SK-N-SH (cell line): ENCODE measurements around the gene TPPP. TPM values are rescaled to one million over a fixed set of nuclear protein-coding genes. Genes with fewer than 3 reads are reported as not detected.

Experiments used
- CTCF ChIA-PET: fragments of 300-600, 350-600 bp; formaldehyde crosslinking; extraction: SDS; loops from one replicate; lab custom pipeline; 2021; lab: Yijun Ruan, JAX
- POLR2A ChIA-PET: fragments of 350-600 bp; sonication (Branson Sonifier 250); formaldehyde crosslinking; extraction: SDS; loops from one replicate; lab custom pipeline; 2020; ENCODE audit warnings: antibody characterized with exemption, inconsistent platforms; lab: Yijun Ruan, JAX
- DNase-seq: peaks from one replicate; pipeline ENCODE4 v3.0.0; 2012
- H2AFZ ChIP-seq: fragments of 200-600 bp; sonication (generic); 2 replicates; pipeline ENCODE4 v1.8.1; 2016; ENCODE audit warnings: antibody characterized with exemption, mild to moderate bottlenecking, low read depth
- H3F3A ChIP-seq: fragments of 200-600 bp; sonication (generic); replicated peaks from 2 replicates; pipeline ENCODE3; 2016; ENCODE audit warnings: antibody characterized with exemption, mild to moderate bottlenecking; ENCODE audit not compliant: insufficient read depth
- H3K27ac ChIP-seq, 2 experiments: fragments of 200-500 bp in 1 of 2; fragments of 200-600 bp in 1 of 2; sonication (Bioruptor generic) in 1 of 2; sonication (generic), shearing (Covaris generic) in 1 of 2; 2 replicates each; pipeline versions ENCODE4 v1.5.1 to v1.6.1; 2014 to 2016; ENCODE audit warnings: low read depth in 2 of 2, inconsistent platforms in 1 of 2, low read length in 1 of 2, mild to moderate bottlenecking in 1 of 2, mixed read lengths in 1 of 2
- H3K27me3 ChIP-seq: fragments of 200-600 bp; sonication (generic), shearing (Covaris generic); 2 replicates; pipeline ENCODE4 v1.6.1; 2016; ENCODE audit warnings: mixed run types; ENCODE audit not compliant: insufficient read depth
- H3K36me3 ChIP-seq, 2 experiments: fragments of 200-500 bp in 1 of 2; fragments of 200-600 bp in 1 of 2; sonication (Bioruptor generic) in 1 of 2; sonication (generic) in 1 of 2; replicated peaks in 1 of 2; 2 replicates each; pipeline versions ENCODE3 to v1.5.1; 2014 to 2016; ENCODE audit warnings: low read length in 1 of 2, mild to moderate bottlenecking in 1 of 2; ENCODE audit not compliant: insufficient read depth in 2 of 2, control insufficient read depth in 1 of 2
- H3K4me1 ChIP-seq, 2 experiments: fragments of 200-500 bp in 1 of 2; fragments of 200-600 bp in 1 of 2; sonication (Bioruptor generic) in 1 of 2; sonication (generic), shearing (Covaris generic) in 1 of 2; 2 replicates each; pipeline versions ENCODE4 v1.5.1 to v1.6.1; 2014 to 2016; ENCODE audit warnings: low read depth in 1 of 2, low read length in 1 of 2, mixed run types in 1 of 2; ENCODE audit not compliant: insufficient read depth in 2 of 2, control insufficient read depth in 1 of 2
- H3K4me2 ChIP-seq: fragments of 200-600 bp; sonication (generic), shearing (Covaris generic); 2 replicates; pipeline ENCODE4 v1.6.1; 2017; ENCODE audit warnings: mixed run types
- H3K4me3 ChIP-seq, 2 experiments: fragments of 200-500 bp in 1 of 2; fragments of 200-600 bp in 1 of 2; sonication (Bioruptor generic) in 1 of 2; sonication (generic), shearing (Covaris generic) in 1 of 2; 2 replicates each; pipeline versions ENCODE4 v1.5.1 to v1.8.1; 2014 to 2016; ENCODE audit warnings: low read depth in 2 of 2, inconsistent platforms in 1 of 2, low read length in 1 of 2, mild to moderate bottlenecking in 1 of 2, mixed read lengths in 1 of 2, moderate library complexity in 1 of 2
- H3K79me2 ChIP-seq: fragments of 200-600 bp; sonication (generic); 2 replicates; pipeline ENCODE4 v1.8.1; 2017; ENCODE audit warnings: mild to moderate bottlenecking; ENCODE audit not compliant: insufficient read depth
- H3K9ac ChIP-seq: fragments of 200-600 bp; sonication (generic); 2 replicates; pipeline ENCODE4 v1.6.1; 2017; ENCODE audit warnings: mixed run types
- H3K9me2 ChIP-seq: fragments of 200-600 bp; sonication (generic); 2 replicates; pipeline ENCODE4 v1.6.1; 2017; ENCODE audit warnings: mixed run types
- H3K9me3 ChIP-seq: fragments of 200-600 bp; sonication (generic); 2 replicates; pipeline ENCODE4 v1.6.1; 2017; ENCODE audit warnings: mixed run types, mild to moderate bottlenecking, moderate library complexity
- H4K20me1 ChIP-seq: fragments of 200-600 bp; sonication (generic); 2 replicates; pipeline ENCODE4 v1.6.1; 2017; ENCODE audit warnings: mild to moderate bottlenecking, mixed run types; ENCODE audit not compliant: insufficient read depth
- CTCF ChIP-seq: fragments of 200-600 bp; sonication (generic); IDR thresholded peaks from 2 replicates; pipeline ENCODE4 v1.6.1; 2017; ENCODE audit warnings: antibody characterized with exemption, mild to moderate bottlenecking, moderate library complexity
- EZH2phosphoT487 ChIP-seq: fragments of 200-600 bp; sonication (generic); IDR thresholded peaks from 2 replicates; pipeline ENCODE4 v1.6.1; 2017; ENCODE audit warnings: low read depth, mixed run types, mild to moderate bottlenecking, antibody characterized with exemption, moderate library complexity, borderline replicate concordance
- FOSL2 ChIP-seq: IDR thresholded peaks from 2 replicates; pipeline ENCODE4 v1.4.0; 2012; ENCODE audit warnings: low read depth, mild to moderate bottlenecking, moderate library complexity, borderline replicate concordance
- FOXM1 ChIP-seq: IDR thresholded peaks from 2 replicates; pipeline ENCODE4 v1.4.0; 2012; ENCODE audit warnings: low read depth, mild to moderate bottlenecking
- IRF3 ChIP-seq: fragments of 150-350 bp; IDR thresholded peaks from 2 replicates; pipeline ENCODE4 v1.6.1; 2016; ENCODE audit warnings: mild to moderate bottlenecking, low read depth, low read length
- MAX ChIP-seq: IDR thresholded peaks from 2 replicates; pipeline ENCODE4 v1.4.0; 2012; ENCODE audit warnings: low read depth
- MEF2A ChIP-seq: IDR thresholded peaks from 2 replicates; pipeline ENCODE4 v1.4.0; 2012; ENCODE audit warnings: low read depth, borderline replicate concordance
- NFIC ChIP-seq: IDR thresholded peaks from 2 replicates; pipeline ENCODE4 v1.4.0; 2012; ENCODE audit warnings: borderline replicate concordance
- NRF1 ChIP-seq: IDR thresholded peaks from 2 replicates; pipeline ENCODE4 v1.6.1; 2012; ENCODE audit warnings: low read depth, mild to moderate bottlenecking, low read length
- RCOR1 ChIP-seq: fragments of 150-350 bp; IDR thresholded peaks from 2 replicates; pipeline ENCODE4 v1.6.1; 2017; ENCODE audit warnings: antibody characterized with exemption, low read length
- RFX5 ChIP-seq: IDR thresholded peaks from 2 replicates; pipeline ENCODE4 v1.6.1; 2012; ENCODE audit warnings: mild to moderate bottlenecking, improper control_type of control experiment, low read length
- SIN3A ChIP-seq: IDR thresholded peaks from 2 replicates; pipeline ENCODE4 v1.6.1; 2012; ENCODE audit warnings: low read depth, mild to moderate bottlenecking, low read length, moderate library complexity, borderline replicate concordance
- SMC3 ChIP-seq: IDR thresholded peaks from 2 replicates; pipeline ENCODE4 v1.6.1; 2012; ENCODE audit warnings: low read depth, low read length, improper control_type of control experiment
- TCF12 ChIP-seq: IDR thresholded peaks from 2 replicates; pipeline ENCODE4 v1.4.0; 2012
- TEAD4 ChIP-seq: IDR thresholded peaks from 2 replicates; pipeline ENCODE4 v1.4.0; 2012; ENCODE audit warnings: mild to moderate bottlenecking, borderline replicate concordance; ENCODE audit not compliant: insufficient read depth
- USF1 ChIP-seq: IDR thresholded peaks from 2 replicates; pipeline ENCODE4 v1.4.0; 2012; ENCODE audit warnings: low read depth, borderline replicate concordance
- USF2 ChIP-seq: fragments of 150-350 bp; IDR thresholded peaks from 2 replicates; pipeline ENCODE4 v1.6.1; 2017; ENCODE audit warnings: antibody characterized with exemption, low read length, low read depth, borderline replicate concordance
- ZBTB33 ChIP-seq: IDR thresholded peaks from 2 replicates; pipeline ENCODE4 v1.4.0; 2012; ENCODE audit warnings: low read depth, borderline replicate concordance
- WGBS: methylation state at CpG from one replicate; pipeline ENCODE4 v1.1.6; 2017; ENCODE audit warnings: low lambda C conversion rate; 5-methylcytosine and 5-hydroxymethylcytosine counted together
- polyA plus RNA-seq, 3 experiments: library from polyadenylated mRNA; depleted of rRNA; stranded (reverse); fragments of >200 nt; gene quantifications; 2 replicates each; pipeline ENCODE4 v1.2.3, GENCODE V29; 2012

The TPPP gene
- polyA plus RNA-seq, 1 of the 3 experiments (the other 2 are of a cell fraction), result 0.05 TPM

GRCh38 chr5:643811-644271, 49.3 kb downstream of the TPPP start:
- no peaks in the 10 kb centered on the region for H3K9me2 ChIP-seq
- no peak overlapping the region for H3K9ac ChIP-seq
- no peaks in the 10 kb centered on the region for H3K27me3 ChIP-seq
- H2AFZ ChIP-seq, result no peak overlapping the region
- no peaks in the 10 kb centered on the region for H3K4me1 ChIP-seq
- no peaks in the 10 kb centered on the region for H3K9me3 ChIP-seq
- H3F3A ChIP-seq, result peaks cover 6% of the 10 kb centered on the region
- no peak for TF ChIP-seq MAX
- TF ChIP-seq NRF1, result no peak
- no peak for TF ChIP-seq CTCF
- no peak for TF ChIP-seq USF2
- TF ChIP-seq FOXM1, result no peak
- TF ChIP-seq TEAD4, result no peak
- TF ChIP-seq EZH2phosphoT487, result no peak
- no peak for TF ChIP-seq IRF3
- TF ChIP-seq SMC3, result no peak
- no peak for TF ChIP-seq TCF12
- TF ChIP-seq ZBTB33, result no peak
- TF ChIP-seq NFIC, result no peak
- no peak for TF ChIP-seq SIN3A
- TF ChIP-seq RFX5, result no peak
- no peak for TF ChIP-seq USF1
- no peak for TF ChIP-seq MEF2A
- TF ChIP-seq RCOR1, result no peak
- TF ChIP-seq FOSL2, result no peak
- H3K4me3 ChIP-seq, result no peak overlapping the region
- WGBS, result 85% methylated on average over 2 of the region's 11 CpGs
- no peaks in the 10 kb centered on the region for H4K20me1 ChIP-seq
- H3K36me3 ChIP-seq, result peaks cover 6 to 34% of the 10 kb centered on the region in 2 experiments
- H3K27ac ChIP-seq, result no peak overlapping the region; a peak in 1 of 4 replicates
- CTCF ChIA-PET, result no interaction called here
- DNase-seq, result no peak
- H3K79me2 ChIP-seq, result no peaks in the 10 kb centered on the region
- POLR2A ChIA-PET, result no interaction called here
- H3K4me2 ChIP-seq, result no peak overlapping the region
